Astrocyte (in vitro differentiated cells and primary cell): Measurements from ENCODE around the gene CEP162. TPM values are rescaled to one million over a fixed set of nuclear protein-coding genes. Genes with fewer than 3 reads are reported as not detected.
"Not testable (repeated sequence)": the region's sequence is repeated elsewhere in the genome, so short reads cannot be mapped to it uniquely, and the experiment has no call there.

Experiments
- DNase-seq: peaks from one replicate; pipeline ENCODE4 v3.0.0-alpha.2; 2010; ENCODE audit warnings: low read depth
- FAIRE-seq: peaks from 2 replicates; lab custom pipeline; 2011; peaks lifted over from hg19 to GRCh38; lab: Jason Lieb, UNC
- H2AFZ ChIP-seq: 2 replicates; pipeline ENCODE4 v1.6.0; 2012; ENCODE audit warnings: low read depth, low read length, inconsistent platforms
- H3K27ac ChIP-seq: 2 replicates; pipeline ENCODE4 v1.5.1; 2011; ENCODE audit warnings: low read depth, low read length, inconsistent platforms
- H3K27me3 ChIP-seq: 2 replicates; pipeline ENCODE4 v1.6.0; 2011; ENCODE audit warnings: low read length, inconsistent platforms; ENCODE audit not compliant: insufficient read depth
- H3K36me3 ChIP-seq: 2 replicates; pipeline ENCODE4 v1.5.1; 2011; ENCODE audit warnings: low read length, inconsistent platforms; ENCODE audit not compliant: insufficient read depth
- H3K4me1 ChIP-seq: 2 replicates; pipeline ENCODE4 v1.5.1; 2011; ENCODE audit warnings: low read length, inconsistent platforms; ENCODE audit not compliant: insufficient read depth
- H3K4me2 ChIP-seq: 2 replicates; pipeline ENCODE4 v1.6.0; 2012; ENCODE audit warnings: low read length, inconsistent platforms
- H3K4me3 ChIP-seq: 2 replicates; pipeline ENCODE4 v1.5.1; 2011; ENCODE audit warnings: low read depth, mild to moderate bottlenecking, low read length, inconsistent platforms; ENCODE audit not compliant: insufficient read depth
- H3K79me2 ChIP-seq: 2 replicates; pipeline ENCODE4 v1.6.0; 2012; ENCODE audit warnings: mild to moderate bottlenecking, low read length, inconsistent platforms; ENCODE audit not compliant: insufficient read depth
- H3K9ac ChIP-seq: 2 replicates; pipeline ENCODE4 v1.6.0; 2012; ENCODE audit warnings: mild to moderate bottlenecking, low read length, inconsistent platforms
- H3K9me3 ChIP-seq: 2 replicates; pipeline ENCODE4 v1.5.1; 2012; ENCODE audit warnings: low read depth, mild to moderate bottlenecking, low read length, inconsistent platforms; ENCODE audit not compliant: insufficient read depth
- H4K20me1 ChIP-seq: 2 replicates; pipeline ENCODE4 v1.6.0; 2012; ENCODE audit warnings: low read length, inconsistent platforms; ENCODE audit not compliant: insufficient read depth
- H3K27ac Mint-ChIP-seq: one replicate; pipeline ENCODE4 v1.8.0; 2021; ENCODE audit warnings: mild to moderate bottlenecking, mixed read lengths; ENCODE audit not compliant: unreplicated experiment
- H3K27me3 Mint-ChIP-seq: one replicate; pipeline ENCODE4 v1.8.0; 2021; ENCODE audit warnings: low read depth, mixed read lengths; ENCODE audit not compliant: unreplicated experiment
- H3K36me3 Mint-ChIP-seq: one replicate; pipeline ENCODE4 v1.8.0; 2021; ENCODE audit warnings: low read depth, mixed read lengths; ENCODE audit not compliant: unreplicated experiment
- H3K4me1 Mint-ChIP-seq: one replicate; pipeline ENCODE4 v1.8.0; 2021; ENCODE audit warnings: low read depth, mixed read lengths; ENCODE audit not compliant: unreplicated experiment
- H3K4me3 Mint-ChIP-seq: one replicate; pipeline ENCODE4 v1.8.0; 2021; ENCODE audit warnings: mild to moderate bottlenecking, moderate library complexity, mixed read lengths; ENCODE audit not compliant: unreplicated experiment
- H3K9me3 Mint-ChIP-seq: one replicate; pipeline ENCODE4 v1.8.0; 2021; ENCODE audit warnings: mild to moderate bottlenecking, mixed read lengths; ENCODE audit not compliant: unreplicated experiment
- CTCF ChIP-seq: IDR thresholded peaks from 2 replicates; pipeline ENCODE4 v1.5.1; 2011; ENCODE audit warnings: low read depth, mild to moderate bottlenecking, inconsistent platforms, low read length, moderate library complexity; ENCODE audit not compliant: insufficient read depth
- EZH2 ChIP-seq: IDR thresholded peaks from 2 replicates; pipeline ENCODE4 v1.6.1; 2012; ENCODE audit warnings: mild to moderate bottlenecking, low read length, inconsistent platforms; ENCODE audit not compliant: insufficient read depth
- total RNA-seq: library from RNA; stranded (reverse); gene quantifications from 2 replicates; pipeline ENCODE4 v1.2.1, GENCODE V29; 2021

The CEP162 gene
- total RNA-seq, 1 donor from 2014 or later, result 6.9 TPM

GRCh38 chr6:84166395-84166794 lies 61.0 kb downstream of the CEP162 start:
- no peak for DNase-seq
- H2AFZ ChIP-seq, result no peak overlapping the region

GRCh38 chr6:84164328-84164727 lies 63.1 kb downstream of the CEP162 start:
- not testable (repeated sequence) for H3K4me1 Mint-ChIP-seq, H3K4me1 ChIP-seq, H3K9me3 ChIP-seq, H2AFZ ChIP-seq, H3K4me3 Mint-ChIP-seq, FAIRE-seq, H3K27me3 Mint-ChIP-seq, H3K36me3 ChIP-seq, H3K27me3 ChIP-seq, H3K9ac ChIP-seq, H3K27ac Mint-ChIP-seq, H3K36me3 Mint-ChIP-seq, H3K79me2 ChIP-seq, DNase-seq, H3K9me3 Mint-ChIP-seq, H3K4me3 ChIP-seq, H3K27ac ChIP-seq, H4K20me1 ChIP-seq, H3K4me2 ChIP-seq

More at GRCh38 chr6:84166395-84166794, 61.0 kb downstream of the CEP162 start:
- TF ChIP-seq CTCF (no peak), EZH2 (no peak)
- no peaks in the 10 kb centered on the region for H3K4me1 Mint-ChIP-seq
- H3K4me2 ChIP-seq, result no peak overlapping the region
- no peak overlapping the region for H3K4me3 Mint-ChIP-seq
- H3K27me3 ChIP-seq, result no peaks in the 10 kb centered on the region
- H3K9ac ChIP-seq, result no peak overlapping the region
- no peaks in the 10 kb centered on the region for H3K79me2 ChIP-seq
- H3K36me3 ChIP-seq, result no peaks in the 10 kb centered on the region
- peaks cover 4% of the 10 kb centered on the region for H3K36me3 Mint-ChIP-seq
- FAIRE-seq, result no peak
- H3K9me3 Mint-ChIP-seq, result no peaks in the 10 kb centered on the region
- H4K20me1 ChIP-seq, result no peaks in the 10 kb centered on the region
- no peak overlapping the region for H3K27ac Mint-ChIP-seq
- H3K9me3 ChIP-seq, result no peaks in the 10 kb centered on the region
- H3K27ac ChIP-seq, result no peak overlapping the region
- H3K4me3 ChIP-seq, result no peak overlapping the region
- no peaks in the 10 kb centered on the region for H3K4me1 ChIP-seq
- no peaks in the 10 kb centered on the region for H3K27me3 Mint-ChIP-seq

DNA sequence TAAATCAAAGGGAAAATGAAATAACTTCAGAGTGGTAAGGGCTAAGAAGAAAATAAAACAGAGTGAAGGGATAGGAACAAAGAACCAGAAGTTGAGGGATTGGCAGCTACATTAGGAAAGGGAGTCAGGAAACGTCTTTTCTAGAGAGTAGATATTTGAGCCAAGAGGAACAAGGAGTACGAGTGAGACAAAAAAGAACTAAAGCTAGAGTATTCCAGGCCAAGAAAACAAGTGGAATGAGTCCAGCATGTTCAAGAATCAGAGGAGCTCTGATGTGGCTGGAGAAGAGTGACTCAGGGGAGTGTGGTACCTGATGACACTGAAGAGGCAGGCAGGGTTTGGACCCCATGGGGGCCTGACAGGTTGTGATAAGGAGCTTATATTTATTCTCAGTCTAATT lies 66.3 kb downstream of the CEP162 start:
- peaks cover 4% of the 10 kb centered on the region for H3K36me3 Mint-ChIP-seq
- Histone ChIP-seq H3K9me3 (no peaks in the 10 kb centered on the region), H2AFZ (no peak overlapping the region), H3K4me3 (no peak overlapping the region), H3K36me3 (no peaks in the 10 kb centered on the region), H4K20me1 (no peaks in the 10 kb centered on the region), H3K4me2 (no peak overlapping the region), H3K27ac (no peak overlapping the region), H3K4me1 (no peaks in the 10 kb centered on the region), H3K79me2 (no peaks in the 10 kb centered on the region), H3K27me3 (no peaks in the 10 kb centered on the region), H3K9ac (no peak overlapping the region)
- DNase-seq (no peak), FAIRE-seq (no peak)
- H3K9me3 Mint-ChIP-seq, result no peaks in the 10 kb centered on the region
- no peaks in the 10 kb centered on the region for H3K27me3 Mint-ChIP-seq
- H3K4me1 Mint-ChIP-seq, result no peaks in the 10 kb centered on the region
- H3K27ac Mint-ChIP-seq, result no peak overlapping the region
- H3K4me3 Mint-ChIP-seq, result no peak overlapping the region
- no peak for TF ChIP-seq CTCF
- no peak for TF ChIP-seq EZH2
